GM21723 (cell line): Measurements from ENCODE around the gene IFI27.

Source experiments
- ATAC-seq: cut with Tn5 transposase; IDR thresholded peaks from one replicate; pipeline ENCODE4 v1.9.1; 2021; ENCODE audit warnings: mild to moderate bottlenecking, moderate library complexity; ENCODE audit not compliant: unreplicated experiment

IFI27 gene

DNA sequence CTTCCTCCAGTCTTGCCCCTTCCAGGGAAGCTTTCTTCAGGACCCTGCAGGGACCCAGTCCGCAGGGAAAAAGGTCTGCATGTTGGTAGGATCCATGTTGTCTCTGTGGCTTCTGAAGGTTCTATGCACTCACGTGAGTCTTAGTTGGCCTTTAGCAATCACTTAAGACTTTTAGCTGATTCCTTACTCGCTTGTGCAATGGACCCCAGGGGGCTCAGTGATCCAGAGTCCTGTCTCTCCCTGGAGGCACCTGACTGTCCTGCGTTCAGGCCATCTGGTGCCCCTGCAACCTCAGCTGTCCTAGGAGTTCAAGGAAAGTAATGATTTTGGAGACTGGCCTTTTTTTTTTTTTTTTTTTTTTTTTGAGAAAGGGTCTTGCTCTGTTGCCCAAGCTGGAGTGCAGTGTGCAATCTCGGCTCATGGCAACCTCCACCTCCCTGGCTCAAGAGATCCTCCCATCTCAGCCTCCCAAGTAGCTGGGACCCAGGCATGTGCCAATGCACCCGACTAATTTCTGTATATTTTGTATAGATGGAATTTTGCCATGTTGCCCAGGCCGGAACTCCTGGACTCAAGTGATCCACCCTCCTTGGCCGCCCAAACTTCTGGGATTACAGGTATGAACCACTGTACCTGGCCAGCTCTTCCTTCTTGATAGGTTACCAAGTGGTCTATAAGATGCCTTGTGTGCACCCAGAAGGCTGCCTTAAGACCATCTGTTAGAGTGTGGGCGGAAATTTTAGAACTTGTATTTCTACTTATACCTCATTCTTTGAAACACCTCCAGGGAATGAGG lies 14.2 kb downstream of the IFI27 start:
- ATAC-seq: no peak

DNA sequence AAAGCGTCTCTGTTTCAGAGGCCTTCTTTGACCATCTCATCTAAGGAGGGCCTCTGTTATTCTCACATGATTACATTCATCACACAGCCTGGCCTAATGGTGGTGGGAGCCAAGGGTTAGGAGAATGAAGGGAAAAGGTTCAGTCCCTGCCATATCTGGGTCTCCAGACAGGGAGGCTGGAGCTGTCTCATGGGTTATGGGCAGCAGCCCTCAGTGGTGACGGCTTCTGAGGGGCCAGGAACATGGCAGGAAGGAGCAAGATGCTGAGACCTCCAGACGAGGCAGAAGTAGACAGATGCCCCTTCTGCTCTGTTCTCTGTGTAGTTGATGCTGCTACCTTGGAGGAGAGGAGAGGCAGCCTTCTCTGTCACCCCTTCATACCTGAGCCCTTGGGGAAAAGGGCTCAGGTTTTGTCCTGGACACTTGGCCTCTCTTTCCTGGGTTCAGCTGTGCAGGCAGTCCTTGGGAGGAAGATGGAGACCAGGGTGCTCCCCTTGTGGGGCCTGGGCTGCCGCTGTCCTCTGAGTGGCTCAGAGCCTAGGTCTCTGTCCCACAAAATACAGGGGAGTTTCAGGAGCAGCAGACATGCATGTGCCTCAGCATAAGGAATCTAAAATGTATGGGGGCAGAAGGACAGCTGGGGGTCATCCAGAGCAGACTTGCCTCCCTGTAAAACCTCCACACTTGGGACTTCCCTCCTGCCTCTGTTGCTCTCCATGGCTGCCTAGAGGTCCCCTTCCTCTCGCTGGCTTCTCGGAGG lies 15.3 kb downstream of the IFI27 start:
- no peak for ATAC-seq

DNA sequence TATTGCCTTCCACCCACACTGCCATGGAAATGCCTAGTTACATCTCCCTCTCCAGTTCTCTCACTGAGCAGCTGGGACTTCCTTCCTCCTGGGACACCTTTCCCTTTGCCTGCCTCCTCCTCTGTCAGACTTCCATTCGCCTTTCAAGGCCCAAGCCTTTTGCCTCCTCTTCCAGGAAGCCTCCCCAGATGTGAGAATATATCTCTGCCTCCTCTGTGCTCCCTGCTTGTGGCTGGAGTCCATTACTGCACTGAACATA lies 15.8 kb downstream of the IFI27 start:
- no peak for ATAC-seq

DNA sequence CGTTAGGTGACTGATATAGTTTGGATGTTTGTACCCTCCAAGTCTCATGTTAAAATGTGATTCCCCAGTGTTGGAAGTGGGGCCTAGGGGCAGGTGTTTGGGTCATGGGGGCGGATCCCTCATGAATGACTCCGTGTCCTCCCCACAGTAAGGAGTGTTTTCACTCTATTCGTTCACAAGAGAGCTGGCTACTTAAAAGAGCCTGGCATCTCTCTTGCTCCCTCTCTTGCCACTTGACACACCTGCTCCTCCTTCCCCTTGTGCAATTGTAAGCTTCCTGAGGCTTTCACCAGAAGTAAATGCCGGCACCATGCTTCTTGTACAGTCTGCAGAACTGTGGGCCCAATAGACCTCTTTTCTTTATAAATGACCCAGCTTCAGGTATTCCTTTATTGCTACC lies 16.3 kb downstream of the IFI27 start:
- no peak for ATAC-seq

DNA sequence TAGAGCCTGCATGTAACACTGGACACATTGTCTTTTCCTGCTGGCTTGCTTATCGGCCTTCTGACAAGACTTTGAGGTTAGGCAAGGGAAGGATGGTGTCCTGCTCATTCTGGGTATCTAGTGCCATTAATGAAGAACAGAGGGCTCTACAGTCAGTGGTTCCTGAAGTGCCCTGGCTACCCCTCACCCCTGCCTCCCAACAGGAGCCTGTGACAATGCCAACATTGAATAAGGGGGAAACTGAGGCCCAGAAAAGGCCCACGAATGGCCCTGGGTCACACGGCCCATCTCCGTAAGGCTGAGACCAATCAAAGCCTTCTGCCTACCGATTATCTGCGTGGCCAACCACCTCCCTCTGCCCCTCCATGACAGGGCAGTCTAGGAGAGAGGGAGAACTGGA lies 16.8 kb downstream of the IFI27 start:
- ATAC-seq: no peak

DNA sequence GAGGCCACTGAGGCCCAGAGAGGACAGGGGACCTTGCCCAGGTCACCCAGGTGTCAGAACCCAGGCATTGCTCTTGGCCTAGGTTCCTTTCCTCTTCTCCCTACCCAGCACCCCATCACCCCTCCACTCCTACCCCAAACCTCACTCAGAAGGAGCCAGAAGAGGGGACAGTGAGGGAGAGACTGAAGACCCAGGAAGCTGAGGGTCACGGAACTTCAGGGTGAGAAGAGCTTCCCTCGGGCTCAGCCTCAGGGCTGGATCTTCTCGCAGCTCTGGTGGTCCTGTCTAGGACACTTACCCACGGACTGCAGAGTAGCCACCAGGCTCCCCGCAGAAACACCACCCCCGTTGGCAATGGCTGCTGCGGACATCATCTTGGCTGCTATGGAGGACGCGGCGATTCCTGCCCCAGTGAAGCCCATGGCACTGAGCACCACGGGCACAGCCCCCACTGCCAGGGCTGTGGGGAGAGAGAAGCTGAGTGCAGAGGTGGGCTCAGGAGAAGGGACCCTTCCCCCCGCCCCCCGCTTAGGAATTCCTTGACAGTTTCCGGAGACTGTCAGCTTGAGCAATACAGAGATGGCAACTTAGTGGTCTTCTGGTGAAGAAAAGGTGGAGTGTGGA lies 17.8 kb downstream of the IFI27 start:
- no peak for ATAC-seq

DNA sequence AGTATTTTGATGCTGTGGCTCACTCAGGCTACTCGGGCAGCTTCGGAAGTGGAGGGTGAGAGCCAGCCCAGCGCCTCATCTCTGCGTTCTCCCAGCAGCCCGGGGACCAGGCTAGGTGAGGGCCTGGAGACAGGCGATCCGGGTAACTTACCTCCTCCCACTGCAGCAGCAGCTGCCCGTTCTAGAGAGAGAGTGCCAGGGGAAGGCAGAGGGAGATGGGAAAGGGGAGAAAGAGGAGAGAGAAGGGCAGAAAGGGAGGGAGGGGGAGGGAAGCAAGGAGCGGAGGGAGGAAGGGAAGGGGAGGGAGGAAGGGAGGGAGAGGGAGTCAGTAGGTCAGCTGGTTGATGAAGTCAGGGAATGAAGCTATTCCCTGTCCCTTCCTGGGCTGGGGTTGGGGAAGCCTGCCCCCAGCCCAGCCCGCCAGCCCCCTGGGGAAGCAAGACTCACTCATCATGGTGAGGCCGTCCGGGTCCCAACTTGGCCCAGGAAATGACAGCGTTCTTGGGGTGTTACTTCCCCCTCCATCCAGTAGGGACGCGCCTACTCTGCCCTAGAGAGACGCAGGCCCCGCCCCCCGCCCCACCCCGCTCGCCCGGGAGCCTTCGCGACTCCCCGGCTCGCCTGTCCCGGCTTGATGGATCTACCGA lies 18.7 kb downstream of the IFI27 start, which contains the start of gene IFI27L2:
IFI27L2 (minus strand) TSS at position 494 of the 647 bp plus-strand sequence; CDS start at position 454, 40 bp downstream.
- ATAC-seq: peak; percentile 94

DNA sequence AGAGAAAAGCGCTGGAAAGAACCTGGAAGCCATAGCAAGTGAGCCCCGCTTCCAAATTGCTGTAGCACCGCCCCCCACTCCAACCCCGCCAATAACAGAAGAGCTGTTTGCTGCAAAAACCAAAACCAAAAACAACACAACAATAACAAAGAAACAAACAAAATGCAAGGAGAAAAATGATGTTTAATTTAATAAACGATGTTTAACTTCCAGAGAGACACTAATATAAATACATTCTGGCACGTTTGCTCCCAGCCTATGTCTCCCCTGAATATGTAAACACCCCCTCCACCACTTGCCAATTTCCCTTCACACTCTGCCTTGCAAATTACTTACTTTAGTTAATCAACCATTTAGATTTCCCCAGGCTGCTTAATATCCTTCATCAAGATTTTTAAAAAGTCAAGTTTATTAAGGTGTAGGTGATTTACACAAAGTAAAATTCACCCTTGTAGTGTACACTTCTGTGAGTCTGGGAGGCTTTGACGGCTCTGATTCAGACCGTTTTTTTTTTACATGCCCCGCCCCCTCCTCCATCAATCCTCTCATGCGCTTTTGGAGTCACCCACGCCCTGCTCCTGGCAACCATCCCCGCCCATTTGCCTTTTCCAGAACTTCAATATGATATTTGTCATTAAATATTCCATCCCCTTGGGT lies 19.4 kb downstream of the IFI27 start:
- no peak for ATAC-seq

DNA sequence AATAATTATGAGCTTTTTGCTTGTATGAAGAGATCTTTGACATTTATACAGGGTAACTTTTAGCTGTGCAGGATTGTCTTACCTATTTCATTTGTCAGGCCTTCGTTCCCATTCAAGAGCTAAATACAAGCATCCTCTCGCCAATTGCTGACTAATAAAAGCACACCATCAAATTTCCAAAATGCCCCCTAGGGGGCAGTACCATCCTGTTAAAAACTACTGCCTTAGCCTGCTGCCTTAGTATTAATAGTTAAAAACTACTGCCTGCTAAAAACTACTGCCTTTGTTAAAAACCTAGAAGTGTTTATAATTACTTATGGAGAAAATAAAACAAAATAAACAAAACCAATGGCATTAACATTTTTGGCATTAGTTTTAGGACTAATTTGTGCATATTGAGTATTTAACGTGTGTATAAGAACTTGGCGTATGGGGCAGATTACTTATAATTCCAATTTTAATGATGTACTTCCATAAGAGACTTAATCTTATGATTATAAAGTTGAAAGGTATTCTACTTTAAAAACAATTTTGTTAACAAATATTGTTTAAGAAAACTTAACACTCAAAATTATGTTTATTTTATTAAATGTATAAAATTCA lies 21.9 kb downstream of the IFI27 start:
- ATAC-seq: peak; percentile 42

DNA sequence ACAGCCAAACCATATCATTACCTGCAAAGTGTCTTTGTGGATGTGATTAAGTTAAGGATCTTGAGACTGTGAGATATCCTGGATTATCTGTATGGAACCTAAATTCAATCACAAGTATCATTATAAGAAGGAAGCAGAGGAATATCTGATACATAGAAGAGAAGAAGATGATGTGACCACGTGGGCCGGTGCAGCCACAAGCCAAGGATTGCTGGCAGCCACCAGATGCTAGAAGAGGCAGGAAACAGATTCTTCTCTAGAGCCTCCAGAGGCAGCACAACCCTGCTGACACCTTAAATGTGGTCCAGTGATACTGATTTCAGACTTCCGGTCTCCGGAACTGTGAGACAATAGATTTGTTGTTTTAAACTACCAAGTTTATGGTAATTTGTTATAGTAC lies 24.9 kb downstream of the IFI27 start:
- ATAC-seq: no peak

DNA sequence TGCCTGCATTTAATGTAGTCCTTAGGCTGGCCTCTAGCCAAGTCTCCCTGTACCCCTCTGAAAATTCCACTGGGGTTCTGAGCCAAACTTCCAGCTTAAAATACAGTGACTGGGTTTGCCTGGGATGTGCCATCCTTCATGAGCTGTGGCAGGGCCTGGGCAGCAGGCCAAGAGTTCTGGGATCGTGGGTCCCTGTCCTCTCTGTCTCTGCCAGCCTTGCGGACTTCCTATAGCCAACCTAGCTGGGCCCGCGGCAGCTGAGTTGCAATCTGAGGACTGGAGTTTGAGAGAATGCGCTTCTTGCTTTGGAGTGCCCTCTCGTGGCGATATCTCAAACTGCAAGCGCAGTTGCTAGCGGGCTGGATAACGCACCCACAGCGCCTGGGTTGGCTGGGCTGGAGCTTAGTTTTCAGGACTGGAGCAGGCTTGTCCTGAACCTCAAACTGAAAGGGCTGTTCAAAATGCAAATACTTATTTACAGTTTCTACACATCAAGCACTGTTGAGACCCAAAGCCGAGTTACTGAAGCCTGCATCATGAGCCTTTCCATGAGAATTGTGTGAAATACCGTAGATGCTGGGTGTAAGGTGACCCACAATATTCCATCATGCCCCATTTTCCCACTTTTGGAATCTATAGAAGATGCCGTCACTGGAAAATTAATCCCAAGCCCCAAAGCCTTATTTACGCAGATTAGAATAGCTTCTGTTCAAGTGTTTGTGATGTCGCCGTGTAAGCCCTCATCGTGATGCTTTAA lies 26.2 kb downstream of the IFI27 start:
- ATAC-seq: peak; percentile 90

DNA sequence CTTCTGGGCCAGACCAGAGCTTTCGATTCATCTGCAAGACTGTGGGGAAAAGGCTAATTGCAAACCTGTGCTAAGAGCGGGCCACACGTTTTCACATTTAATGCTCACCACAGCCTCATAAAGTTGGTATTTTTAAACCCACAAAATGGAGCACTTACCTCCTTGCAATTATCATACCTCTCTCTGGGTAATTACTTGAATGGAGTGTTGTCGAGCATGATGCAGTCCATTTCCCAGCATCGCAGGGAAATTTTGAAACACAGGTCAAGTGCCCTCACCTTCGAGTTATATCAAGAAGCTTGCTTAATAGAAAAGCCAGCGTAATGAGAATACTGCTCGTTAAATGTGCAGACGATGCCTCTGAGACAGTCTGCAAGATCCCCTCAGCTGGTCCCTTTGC lies 27.7 kb downstream of the IFI27 start:
- no peak for ATAC-seq

DNA sequence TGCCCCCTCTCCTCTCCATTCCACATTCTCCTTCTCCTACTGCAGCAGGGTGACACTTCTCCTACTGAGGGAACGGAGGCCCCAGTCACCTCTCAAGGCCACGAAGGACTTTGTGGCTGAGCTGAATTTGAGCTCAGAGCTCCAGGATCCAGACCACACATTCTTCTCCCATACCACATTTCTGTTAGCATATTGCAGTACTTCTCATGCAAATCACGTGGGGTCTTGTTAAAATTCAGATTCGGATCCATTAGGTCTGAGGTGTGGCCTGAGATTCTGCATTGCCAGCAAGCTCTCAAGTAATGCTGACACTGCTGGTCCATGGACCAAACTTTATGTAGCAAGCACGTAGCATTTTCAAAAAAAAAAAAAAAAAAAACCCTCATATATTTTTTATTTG lies 28.5 kb downstream of the IFI27 start:
- no peak for ATAC-seq

DNA sequence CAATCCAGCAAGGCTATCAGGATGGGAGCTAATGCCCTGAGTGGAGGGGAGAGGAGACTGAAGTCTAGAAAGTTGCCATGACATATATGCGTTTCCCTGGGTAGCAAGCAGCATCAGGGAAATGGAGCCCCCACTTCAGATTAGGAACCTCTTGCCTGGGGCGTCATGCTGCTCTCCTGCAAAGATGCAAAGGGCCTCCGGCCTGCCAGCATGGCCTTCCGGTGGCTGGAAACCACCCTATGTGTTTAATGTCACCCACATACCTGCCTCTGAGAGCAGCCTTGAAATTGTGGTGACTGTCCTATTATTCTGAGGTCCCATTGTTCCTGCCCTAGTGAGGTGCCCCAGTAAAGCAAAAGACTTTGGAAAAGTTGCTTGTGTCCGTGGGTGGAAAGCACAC lies 28.9 kb downstream of the IFI27 start:
- no peak for ATAC-seq

DNA sequence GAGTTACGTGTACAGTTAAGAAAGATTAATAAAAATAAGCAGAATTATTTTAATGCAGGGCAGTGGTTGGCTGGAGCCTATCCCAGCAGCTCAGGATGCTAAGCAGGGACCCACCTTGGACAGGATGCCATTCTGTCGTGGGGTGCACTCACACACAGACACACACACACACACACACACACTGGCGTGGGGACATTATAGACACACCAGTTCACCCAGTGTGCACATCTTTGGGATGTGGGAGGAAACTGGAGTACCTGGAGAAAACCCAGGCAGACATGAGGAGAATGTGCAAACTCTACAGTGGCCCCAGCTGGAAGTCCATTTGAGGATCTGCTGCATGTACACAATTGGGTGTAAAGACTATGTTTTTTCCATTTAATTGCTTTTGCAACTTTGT lies 31.7 kb downstream of the IFI27 start:
- no peak for ATAC-seq

DNA sequence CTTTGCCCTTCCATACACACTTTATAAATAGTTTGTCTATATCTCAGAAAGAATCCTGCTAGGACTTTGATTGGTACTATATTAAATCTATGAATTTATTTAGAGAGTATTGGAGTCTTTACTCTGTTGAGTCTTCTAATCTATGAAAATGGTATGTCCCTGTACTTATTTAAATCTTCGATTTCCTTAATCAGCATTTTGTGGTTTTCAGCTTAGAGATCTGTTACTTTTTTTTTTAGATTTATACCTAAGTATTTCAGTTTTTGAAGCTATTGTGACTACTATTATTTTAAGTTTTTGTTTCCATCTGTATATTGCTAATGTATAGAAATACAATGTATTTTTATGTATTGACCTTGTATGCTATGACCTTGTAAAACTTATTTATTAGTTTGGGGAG lies 32.3 kb downstream of the IFI27 start:
- ATAC-seq: no peak

DNA sequence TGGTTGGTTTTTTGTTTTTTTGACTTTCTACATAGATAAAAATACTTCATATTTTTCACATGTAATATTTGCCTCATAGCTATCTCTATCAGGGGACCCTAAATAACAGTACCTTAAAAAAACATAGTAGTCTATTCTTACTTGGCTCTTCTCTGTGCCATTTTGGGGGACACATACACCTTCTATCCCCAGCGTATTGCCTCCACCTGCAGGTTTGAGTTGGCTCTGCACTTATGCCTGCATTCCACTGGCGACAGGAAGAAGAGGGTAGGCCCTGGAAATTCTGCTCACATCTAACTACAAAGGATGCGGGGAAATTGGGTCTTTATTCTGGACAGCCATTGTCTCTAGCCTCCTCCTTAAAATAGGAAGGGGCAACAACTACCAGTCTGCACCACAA lies 32.7 kb downstream of the IFI27 start:
- ATAC-seq: no peak

DNA sequence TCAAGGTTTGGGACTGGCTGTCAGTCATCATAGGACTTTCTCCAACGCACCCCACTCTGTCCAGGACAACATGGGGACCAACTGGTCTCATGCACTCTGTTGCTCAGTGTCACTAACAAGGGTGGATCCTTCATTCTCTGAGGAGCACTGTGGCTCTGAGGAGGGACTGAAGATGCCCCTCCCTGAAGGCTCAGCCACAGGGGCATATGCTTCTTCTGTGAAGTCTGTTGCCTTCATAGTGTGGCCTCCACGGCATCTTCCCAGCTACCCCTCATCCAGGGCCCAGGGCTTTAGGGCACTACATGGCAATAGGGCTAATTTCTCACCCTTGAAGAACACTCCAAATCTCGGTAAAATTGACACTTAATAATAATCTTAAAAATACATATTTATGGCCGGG lies 33.2 kb downstream of the IFI27 start:
- no peak for ATAC-seq

DNA sequence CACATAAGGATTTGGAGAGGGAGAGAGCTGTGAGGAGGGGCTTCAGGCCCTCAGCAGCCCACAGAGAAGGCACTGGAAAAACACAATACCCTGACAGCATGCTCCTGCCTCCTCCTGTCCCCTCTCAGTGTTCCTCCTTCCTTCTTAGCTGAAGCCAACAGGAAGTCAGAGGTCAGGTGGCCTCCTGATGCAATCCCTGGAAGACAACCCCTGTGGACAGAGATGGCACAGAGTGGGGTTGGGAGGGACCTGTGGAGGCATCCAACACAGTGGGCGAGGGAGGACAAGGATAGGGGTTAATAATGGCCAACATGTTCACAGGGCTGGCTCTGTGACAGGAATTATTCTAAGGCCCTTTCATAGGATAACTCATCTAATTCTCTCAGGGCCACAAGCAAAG lies 34.2 kb downstream of the IFI27 start:
- no peak for ATAC-seq

DNA sequence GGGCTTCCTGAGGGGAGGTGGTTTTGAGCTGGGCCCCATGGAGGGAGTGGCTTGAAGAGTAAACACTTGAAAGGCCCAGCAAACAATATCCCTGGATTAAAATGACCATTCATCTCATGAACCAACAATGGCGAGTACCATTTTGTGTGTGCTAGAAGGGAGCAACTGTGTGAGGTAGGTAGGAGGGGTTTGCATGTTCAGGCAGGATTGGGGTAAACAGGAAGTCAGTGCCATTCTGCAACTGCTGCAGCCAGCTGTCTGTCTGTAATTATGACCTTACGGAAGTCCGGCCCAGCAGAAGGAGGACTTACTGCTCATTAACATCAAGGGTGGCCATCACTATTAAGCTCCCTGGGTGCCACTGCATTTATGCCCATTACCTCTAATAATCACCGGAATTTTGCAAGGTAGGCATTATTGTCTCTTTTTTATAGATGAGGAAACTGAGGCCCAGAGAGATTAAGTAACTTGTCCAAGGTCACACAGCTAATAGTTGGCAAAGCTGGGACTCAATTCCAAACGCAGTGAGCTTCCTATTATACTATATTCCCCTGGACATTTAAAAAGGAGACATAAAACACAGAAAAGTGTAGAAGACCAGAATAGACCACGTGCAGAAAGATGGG lies 35.5 kb downstream of the IFI27 start:
- no peak for ATAC-seq
